ENCODE results near the gene ADAM15. TPM values are rescaled to one million over a fixed set of nuclear protein-coding genes. Genes with fewer than 3 reads are reported as not detected.

The ADAM15 gene
- total RNA-seq, result 10 to 100 TPM; 73.9 to 76.4 TPM

GRCh38 chr1:155050560-155051341 lies at the start of gene ADAM15:
TSS of gene ADAM15 (plus strand) at chr1:155051316. CDS start at chr1:155051387, 71 bp downstream.
- Mint-ChIP-seq H3K4me1 (peaks cover 30% of the 10 kb centered on the region), H3K36me3 (ENCODE audit: low read depth) (peaks cover 3% of the 10 kb centered on the region), H3K27me3 (no peaks in the 10 kb centered on the region), H3K27ac (peak within 1 kb of the TSS; percentile 80), H3K4me3 (peak within 1 kb of the TSS; percentile 84), H3K9me3 (no peaks in the 10 kb centered on the region)
- CTCF ChIA-PET, result interaction anchor here (0.6 to 6.4 kb wide), 24 partner anchors 9 to 491 kb away, joined by 3 to 65 read pairs (median 4); partner anchors contain the start of genes EFNA4, FLAD1, KRTCAP2 and PMVK
- peak; percentile 86 for DNase-seq
- POLR2A ChIA-PET, result interaction anchor here (0.6 to 2.2 kb wide), 18 partner anchors 9 to 582 kb away, joined by 3 to 9 read pairs (median 3); partner anchors contain the start of genes CKS1B, FLAD1, PBXIP1 and PMVK

GRCh38 chr1:155001425-155001674 lies 49.8 kb upstream of the ADAM15 start:
- CTCF ChIA-PET, result interaction anchor here (1.0 to 11.4 kb wide), 4 partner anchors 14 to 442 kb away, joined by 3 to 139 read pairs (median 5); partner anchors contain the start of gene FLAD1
- Mint-ChIP-seq H3K36me3 (ENCODE audit: low read depth) (peaks cover 20% of the 10 kb centered on the region), H3K27me3 (no peaks in the 10 kb centered on the region), H3K4me3 (peak overlapping the region; percentile 90), H3K4me1 (peaks cover 51% of the 10 kb centered on the region), H3K9me3 (no peaks in the 10 kb centered on the region), H3K27ac (peak overlapping the region; percentile 91)
- no peak for DNase-seq
- POLR2A ChIA-PET, result interaction anchor here (1.2 to 13.2 kb wide), 5 partner anchors 12 to 27 kb away, joined by 3 to 203 read pairs (median 12); partner anchors contain the start of genes CKS1B and FLAD1

GRCh38 chr1:155001675-155002463 lies 49.2 kb upstream of the ADAM15 start:
- Mint-ChIP-seq H3K9me3 (no peaks in the 10 kb centered on the region), H3K4me1 (peaks cover 56% of the 10 kb centered on the region), H3K4me3 (peak overlapping the region; percentile 90), H3K36me3 (ENCODE audit: low read depth) (peaks cover 22% of the 10 kb centered on the region), H3K27ac (peak overlapping the region; percentile 91), H3K27me3 (no peaks in the 10 kb centered on the region)
- CTCF ChIA-PET, result interaction anchor here (0.7 to 11.4 kb wide), 6 partner anchors 13 to 442 kb away, joined by 3 to 139 read pairs (median 4); partner anchors contain the start of genes FLAD1 and PMVK
- DNase-seq, result peak; percentile 99
- POLR2A ChIA-PET, result interaction anchor here (0.8 to 13.2 kb wide), 6 partner anchors 12 to 395 kb away, joined by 3 to 203 read pairs (median 8); partner anchors contain the start of genes CKS1B and FLAD1

GRCh38 chr1:155002464-155003226 lies 48.5 kb upstream of the ADAM15 start, which contains the start of gene ZBTB7B:
TSS of gene ZBTB7B (plus strand) at chr1:155002802. CDS start at chr1:155014661, 11,859 bp downstream.
- peak; percentile 37 for DNase-seq
- no peaks in the 10 kb centered on the region for H3K9me3 Mint-ChIP-seq
- POLR2A ChIA-PET, result interaction anchor here (0.5 to 13.2 kb wide), 5 partner anchors 11 to 395 kb away, joined by 3 to 203 read pairs (median 12); partner anchors contain the start of genes CKS1B and FLAD1
- CTCF ChIA-PET, result interaction anchor here (0.7 to 11.4 kb wide), 6 partner anchors 13 to 443 kb away, joined by 3 to 139 read pairs (median 4); partner anchors contain the start of genes FLAD1 and PMVK
- H3K27me3 Mint-ChIP-seq, result no peaks in the 10 kb centered on the region
- peaks cover 57% of the 10 kb centered on the region for H3K4me1 Mint-ChIP-seq
- peak within 1 kb of the TSS; percentile 90 for H3K4me3 Mint-ChIP-seq
- H3K27ac Mint-ChIP-seq, result peak within 1 kb of the TSS; percentile 91
- H3K36me3 Mint-ChIP-seq (ENCODE audit: low read depth), result peaks cover 22% of the 10 kb centered on the region

- peaks cover 22% of the 10 kb centered on the region for H3K36me3 Mint-ChIP-seq (ENCODE audit: low read depth)
- POLR2A ChIA-PET, result interaction anchor here (1.7 to 13.2 kb wide), 2 partner anchors 10 to 29 kb away, joined by 12 to 203 read pairs; partner anchors contain the start of gene CKS1B
- H3K27me3 Mint-ChIP-seq, result no peaks in the 10 kb centered on the region
- no peaks in the 10 kb centered on the region for H3K9me3 Mint-ChIP-seq
- peak overlapping the region; percentile 90 for H3K27ac Mint-ChIP-seq
- peaks cover 56% of the 10 kb centered on the region for H3K4me1 Mint-ChIP-seq
- CTCF ChIA-PET, result interaction anchor here (6.2 kb wide), 1 partner anchor 14 kb away, joined by 39 read pairs; no protein-coding TSS in a partner anchor
- peak overlapping the region; percentile 90 for H3K4me3 Mint-ChIP-seq
- peak; percentile 26 for DNase-seq
Observed at GRCh38 chr1:155003227-155003765, 47.8 kb upstream of the ADAM15 start.

GRCh38 chr1:155003766-155004351 lies 47.3 kb upstream of the ADAM15 start:
- DNase-seq, result peak; percentile 50
- CTCF ChIA-PET, result interaction anchor here (6.2 kb wide), 1 partner anchor 14 kb away, joined by 39 read pairs; no protein-coding TSS in a partner anchor
- peak overlapping the region; percentile 90 for H3K27ac Mint-ChIP-seq
- POLR2A ChIA-PET, result interaction anchor here (0.9 to 13.2 kb wide), 4 partner anchors 10 to 30 kb away, joined by 3 to 203 read pairs (median 8); partner anchors contain the start of gene CKS1B
- H3K4me1 Mint-ChIP-seq, result peaks cover 56% of the 10 kb centered on the region
- no peaks in the 10 kb centered on the region for H3K27me3 Mint-ChIP-seq
- peaks cover 23% of the 10 kb centered on the region for H3K36me3 Mint-ChIP-seq (ENCODE audit: low read depth)
- H3K9me3 Mint-ChIP-seq, result no peaks in the 10 kb centered on the region
- peak overlapping the region; percentile 90 for H3K4me3 Mint-ChIP-seq

- peak overlapping the region; percentile 90 for H3K27ac Mint-ChIP-seq
Observed at GRCh38 chr1:155004352-155005075, 46.6 kb upstream of the ADAM15 start.

GRCh38 chr1:155005076-155006011 lies 45.8 kb upstream of the ADAM15 start:
- ChIA-PET CTCF (interaction anchor here (6.2 kb wide), 1 partner anchor 12 kb away, joined by 39 read pairs; no protein-coding TSS in a partner anchor), POLR2A (interaction anchor here (0.6 to 13.2 kb wide), 10 partner anchors 8 to 69 kb away, joined by 3 to 203 read pairs (median 6); partner anchors contain the start of genes FLAD1, PMVK and PYGO2)
- H3K9me3 Mint-ChIP-seq, result no peaks in the 10 kb centered on the region
- peaks cover 38% of the 10 kb centered on the region for H3K36me3 Mint-ChIP-seq (ENCODE audit: low read depth)
- peak; percentile 39 for DNase-seq
- peaks cover 51% of the 10 kb centered on the region for H3K4me1 Mint-ChIP-seq
- H3K4me3 Mint-ChIP-seq, result peak overlapping the region; percentile 50
- peak overlapping the region; percentile 90 for H3K27ac Mint-ChIP-seq
- H3K27me3 Mint-ChIP-seq, result no peaks in the 10 kb centered on the region

More at GRCh38 chr1:155004352-155005075, 46.6 kb upstream of the ADAM15 start:
- H3K4me3 Mint-ChIP-seq, result peak overlapping the region; percentile 90
- H3K36me3 Mint-ChIP-seq (ENCODE audit: low read depth), result peaks cover 30% of the 10 kb centered on the region
- H3K4me1 Mint-ChIP-seq, result peaks cover 52% of the 10 kb centered on the region
- H3K27me3 Mint-ChIP-seq, result no peaks in the 10 kb centered on the region
- DNase-seq, result no peak
- ChIA-PET CTCF (interaction anchor here (6.2 kb wide), 1 partner anchor 13 kb away, joined by 39 read pairs; no protein-coding TSS in a partner anchor), POLR2A (interaction anchor here (0.6 to 13.2 kb wide), 5 partner anchors 9 to 44 kb away, joined by 3 to 203 read pairs (median 3); partner anchors contain the start of gene CKS1B)
- no peaks in the 10 kb centered on the region for H3K9me3 Mint-ChIP-seq

GRCh38 chr1:155006601-155007101 lies 44.5 kb upstream of the ADAM15 start:
- peaks cover 60% of the 10 kb centered on the region for H3K4me1 Mint-ChIP-seq

More at GRCh38 chr1:155006601-155007101, 44.5 kb upstream of the ADAM15 start:
- POLR2A ChIA-PET, result interaction anchor here (1.0 to 14.7 kb wide), 9 partner anchors 8 to 70 kb away, joined by 3 to 203 read pairs (median 9); partner anchors contain the start of genes CKS1B, FLAD1, LENEP and PMVK
- Mint-ChIP-seq H3K27me3 (no peaks in the 10 kb centered on the region), H3K9me3 (no peaks in the 10 kb centered on the region), H3K27ac (peak overlapping the region; percentile 90), H3K36me3 (ENCODE audit: low read depth) (peaks cover 44% of the 10 kb centered on the region), H3K4me3 (peak overlapping the region; percentile 50)
- peak; percentile 58 for DNase-seq
- CTCF ChIA-PET, result interaction anchor here (0.7 to 6.2 kb wide), 7 partner anchors 11 to 166 kb away, joined by 3 to 39 read pairs (median 4); partner anchors contain the start of genes FLAD1, KRTCAP2 and PBXIP1
